Tibial artery (tissue), 4 donors: ENCODE measurements around the gene MTTP.

Experiments used
- DNase-seq, 2 donors: peaks; one replicate each; pipeline ENCODE4 v3.0.0-alpha.2; 2019
- H3K27ac ChIP-seq, 2 donors: fragments of 200-600 bp; sonication (generic) in 1 of 2; 1 replicate in 1 of 2; 2 replicates in 1 of 2; pipeline ENCODE4 v1.5.1; 2018 to 2019; ENCODE audit warnings: mild to moderate bottlenecking in 1 of 2
- H3K27me3 ChIP-seq, 2 donors: fragments of 200-600 bp; sonication (generic) in 1 of 2; one replicate each; pipeline versions ENCODE4 v1.5.1 to v1.6.0; 2016 to 2019
- H3K36me3 ChIP-seq, 3 donors: fragments of 200-600 bp; sonication (generic) in 2 of 3; one replicate each; pipeline ENCODE4 v1.5.1; 2016 to 2019; ENCODE audit warnings: mild to moderate bottlenecking in 2 of 3
- H3K4me1 ChIP-seq, 4 donors: fragments of 200-600 bp; sonication (generic) in 2 of 4; 1 replicate in 3 of 4; 2 replicates in 1 of 4; pipeline ENCODE4 v1.5.1; 2016 to 2019
- H3K4me3 ChIP-seq, 2 donors: fragments of 200-600 bp; sonication (generic) in 1 of 2; 1 replicate in 1 of 2; 2 replicates in 1 of 2; pipeline ENCODE4 v1.5.1; 2018 to 2019; ENCODE audit warnings: mild to moderate bottlenecking in 2 of 2
- H3K9me3 ChIP-seq, 3 donors: fragments of 200-600 bp; sonication (generic) in 1 of 3; one replicate each; pipeline ENCODE4 v1.5.1; 2016 to 2019
- intact Hi-C: fragments of 100-400 bp; cut with DNase I; formaldehyde crosslinking; loops from one replicate; pipeline ENCODE4 v1.15.0; 2023; ENCODE audit warnings: low total_unique reads
- TF ChIP-seq, protein P1 (sequence below), 2 experiments: fragments of 200-600 bp in 1 of 2; fragments of 450-650 bp in 1 of 2; IDR thresholded peaks; one replicate each; pipeline ENCODE4 v1.5.1; 2017 to 2019; ENCODE audit warnings: antibody characterized with exemption in 2 of 2, mild to moderate bottlenecking in 1 of 2, moderate library complexity in 1 of 2

Gene MTTP

GRCh38 chr4:99622341-99622740, 47.7 kb downstream of the MTTP start:
- peaks cover 0 to 7% (median 0%) of the 10 kb centered on the region in 4 donors for H3K4me1 ChIP-seq
- DNase-seq: no peak
- no peak overlapping the region for H3K27ac ChIP-seq
- no peaks in the 10 kb centered on the region for H3K9me3 ChIP-seq
- no peak overlapping the region for H3K4me3 ChIP-seq
- no peaks in the 10 kb centered on the region for H3K27me3 ChIP-seq
- intact Hi-C loops: no loop called here
- TF ChIP-seq, protein P1, sequence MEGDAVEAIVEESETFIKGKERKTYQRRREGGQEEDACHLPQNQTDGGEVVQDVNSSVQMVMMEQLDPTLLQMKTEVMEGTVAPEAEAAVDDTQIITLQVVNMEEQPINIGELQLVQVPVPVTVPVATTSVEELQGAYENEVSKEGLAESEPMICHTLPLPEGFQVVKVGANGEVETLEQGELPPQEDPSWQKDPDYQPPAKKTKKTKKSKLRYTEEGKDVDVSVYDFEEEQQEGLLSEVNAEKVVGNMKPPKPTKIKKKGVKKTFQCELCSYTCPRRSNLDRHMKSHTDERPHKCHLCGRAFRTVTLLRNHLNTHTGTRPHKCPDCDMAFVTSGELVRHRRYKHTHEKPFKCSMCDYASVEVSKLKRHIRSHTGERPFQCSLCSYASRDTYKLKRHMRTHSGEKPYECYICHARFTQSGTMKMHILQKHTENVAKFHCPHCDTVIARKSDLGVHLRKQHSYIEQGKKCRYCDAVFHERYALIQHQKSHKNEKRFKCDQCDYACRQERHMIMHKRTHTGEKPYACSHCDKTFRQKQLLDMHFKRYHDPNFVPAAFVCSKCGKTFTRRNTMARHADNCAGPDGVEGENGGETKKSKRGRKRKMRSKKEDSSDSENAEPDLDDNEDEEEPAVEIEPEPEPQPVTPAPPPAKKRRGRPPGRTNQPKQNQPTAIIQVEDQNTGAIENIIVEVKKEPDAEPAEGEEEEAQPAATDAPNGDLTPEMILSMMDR (IDR thresholded peaks at IDR 0.05): no peak
- no peaks in the 10 kb centered on the region for H3K36me3 ChIP-seq

DNA sequence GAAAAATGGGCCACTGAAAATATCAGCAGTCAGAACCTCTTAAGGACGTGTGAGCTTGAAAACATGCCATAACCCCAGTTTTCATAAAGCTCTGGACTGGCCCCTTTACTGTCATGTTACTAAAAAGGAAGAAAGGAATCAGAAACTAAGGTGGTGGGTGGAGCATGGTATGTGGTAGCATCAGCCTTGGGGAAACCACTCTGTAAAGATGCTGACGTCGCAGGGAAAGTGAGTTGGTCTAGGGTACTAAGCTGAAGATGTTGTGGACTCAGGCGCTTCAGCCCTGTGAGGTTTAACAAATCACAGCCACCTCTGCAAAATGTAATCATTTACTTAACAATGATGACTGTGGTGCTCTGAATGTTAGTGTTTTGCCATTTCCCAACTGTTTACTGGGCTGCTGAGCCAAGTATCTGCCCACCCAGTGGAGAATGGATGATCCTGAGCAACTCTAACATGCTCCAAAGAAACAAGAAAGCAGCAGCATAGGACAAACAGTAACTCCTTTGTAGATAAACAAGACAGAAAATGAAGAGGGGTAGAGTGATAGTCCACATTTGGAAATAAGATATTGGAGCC, 49.6 kb downstream of the MTTP start:
- H3K36me3 ChIP-seq: no peaks in the 10 kb centered on the region
- H3K4me1 ChIP-seq: peaks cover 0 to 7% (median 0%) of the 10 kb centered on the region in 4 donors
- no peak for DNase-seq
- no peak overlapping the region for H3K27ac ChIP-seq
- no peaks in the 10 kb centered on the region for H3K27me3 ChIP-seq
- intact Hi-C loops: no loop called here
- no peaks in the 10 kb centered on the region for H3K9me3 ChIP-seq
- TF ChIP-seq, protein P1 (IDR thresholded peaks at IDR 0.05): no peak
- H3K4me3 ChIP-seq: no peak overlapping the region

GRCh38 chr4:99625369-99625768, 50.7 kb downstream of the MTTP start:
- peaks cover 0 to 7% (median 0%) of the 10 kb centered on the region in 4 donors for H3K4me1 ChIP-seq
- no peak for DNase-seq
- H3K36me3 ChIP-seq: no peaks in the 10 kb centered on the region
- H3K9me3 ChIP-seq: no peaks in the 10 kb centered on the region
- H3K27me3 ChIP-seq: no peaks in the 10 kb centered on the region
- H3K27ac ChIP-seq: no peak overlapping the region
- TF ChIP-seq, protein P1 (IDR thresholded peaks at IDR 0.05): no peak
- H3K4me3 ChIP-seq: no peak overlapping the region
- intact Hi-C loops: no loop called here

- intact Hi-C loops: no loop called here
- H3K36me3 ChIP-seq: no peaks in the 10 kb centered on the region
- no peaks in the 10 kb centered on the region for H3K9me3 ChIP-seq
- DNase-seq: no peak
- no peaks in the 10 kb centered on the region for H3K4me1 ChIP-seq
- H3K4me3 ChIP-seq: no peak overlapping the region
- TF ChIP-seq, protein P1 (IDR thresholded peaks at IDR 0.05): no peak
- H3K27me3 ChIP-seq: no peaks in the 10 kb centered on the region
- H3K27ac ChIP-seq: no peak overlapping the region
Measured at GRCh38 chr4:99628040-99628439, 53.4 kb downstream of the MTTP start.

- Histone ChIP-seq H3K4me3 (no peak overlapping the region), H3K9me3 (no peaks in the 10 kb centered on the region), H3K4me1 (no peaks in the 10 kb centered on the region), H3K27ac (no peak overlapping the region), H3K36me3 (no peaks in the 10 kb centered on the region), H3K27me3 (no peaks in the 10 kb centered on the region)
- intact Hi-C loops: no loop called here
- TF ChIP-seq, protein P1 (IDR thresholded peaks at IDR 0.05): no peak
- DNase-seq: no peak
Measured at GRCh38 chr4:99629962-99630554, 55.4 kb downstream of the MTTP start.
